ENCODE measurements around the gene PDLIM7.

The PDLIM7 gene

GRCh38 chr5:177440211-177440989 lies 57.0 kb downstream of the PDLIM7 start:
- no peak overlapping the region for H3K4me3 ChIP-seq (ENCODE audit: low read length)
- no peak for DNase-seq (ENCODE audit: low read depth, low spot score)

GRCh38 chr5:177439518-177440053 lies 57.8 kb downstream of the PDLIM7 start:
- DNase-seq (ENCODE audit: low read depth, low spot score): no peak

GRCh38 chr5:177438468-177438867 lies 58.9 kb downstream of the PDLIM7 start:
- H3K4me3 ChIP-seq (ENCODE audit: low read length): no peak overlapping the region
- no peak for DNase-seq (ENCODE audit: low read depth, low spot score)

More at GRCh38 chr5:177439518-177440053, 57.8 kb downstream of the PDLIM7 start:
- no peak overlapping the region for H3K4me3 ChIP-seq (ENCODE audit: low read length)

- no peak overlapping the region for H3K4me3 ChIP-seq (ENCODE audit: low read length)
- DNase-seq (ENCODE audit: low read depth, low spot score): no peak
Observed at GRCh38 chr5:177437623-177438022, 59.8 kb downstream of the PDLIM7 start.

- no peak overlapping the region for H3K4me3 ChIP-seq (ENCODE audit: low read length)
- DNase-seq (ENCODE audit: low read depth, low spot score): no peak
Observed at GRCh38 chr5:177435847-177436536, 61.4 kb downstream of the PDLIM7 start.

- DNase-seq (ENCODE audit: low read depth, low spot score): no peak
- H3K4me3 ChIP-seq (ENCODE audit: low read length): no peak overlapping the region
Observed at GRCh38 chr5:177434942-177435738, 62.3 kb downstream of the PDLIM7 start.

- DNase-seq (ENCODE audit: low read depth, low spot score): no peak
Observed at GRCh38 chr5:177434437-177434836, 63.0 kb downstream of the PDLIM7 start.

GRCh38 chr5:177433658-177434217 lies 63.7 kb downstream of the PDLIM7 start:
- no peak overlapping the region for H3K4me3 ChIP-seq (ENCODE audit: low read length)
- DNase-seq (ENCODE audit: low read depth, low spot score): no peak

More at GRCh38 chr5:177434437-177434836, 63.0 kb downstream of the PDLIM7 start:
- no peak overlapping the region for H3K4me3 ChIP-seq (ENCODE audit: low read length)
